ENCODE results near the gene PPFIBP1. TPM values are rescaled to one million over a fixed set of nuclear protein-coding genes. Genes with fewer than 3 reads are reported as not detected.

The PPFIBP1 gene
- total RNA-seq, 1 donor: 131 TPM

GRCh38 chr12:27602516-27602915 lies 78.5 kb downstream of the PPFIBP1 start:
- DNase-seq (ENCODE audit: low read depth): no peak
- TF ChIP-seq CTCF (IDR thresholded peaks at IDR 0.05; ENCODE audit: insufficient read depth, low read length): no peak
- no peak overlapping the region for H3K4me3 ChIP-seq (ENCODE audit: low read depth, low read length)

- no peak for DNase-seq (ENCODE audit: low read depth)
- no peak for TF ChIP-seq CTCF (IDR thresholded peaks at IDR 0.05; ENCODE audit: insufficient read depth, low read length)
- H3K4me3 ChIP-seq (ENCODE audit: low read depth, low read length): no peak overlapping the region
Measured at GRCh38 chr12:27604431-27604830, 80.4 kb downstream of the PPFIBP1 start.

GRCh38 chr12:27606986-27607385 lies 83.0 kb downstream of the PPFIBP1 start:
- TF ChIP-seq CTCF (IDR thresholded peaks at IDR 0.05; ENCODE audit: insufficient read depth, low read length): no peak
- no peak overlapping the region for H3K4me3 ChIP-seq (ENCODE audit: low read depth, low read length)

GRCh38 chr12:27607591-27607990 lies 83.6 kb downstream of the PPFIBP1 start:
- no peak overlapping the region for H3K4me3 ChIP-seq (ENCODE audit: low read depth, low read length)

More at GRCh38 chr12:27606986-27607385, 83.0 kb downstream of the PPFIBP1 start:
- no peak for DNase-seq (ENCODE audit: low read depth)

GRCh38 chr12:27608890-27609289 lies 84.9 kb downstream of the PPFIBP1 start:
- no peak for DNase-seq (ENCODE audit: low read depth)
- TF ChIP-seq CTCF (IDR thresholded peaks at IDR 0.05; ENCODE audit: insufficient read depth, low read length): no peak
- H3K4me3 ChIP-seq (ENCODE audit: low read depth, low read length): peak overlapping the region; percentile 3

More at GRCh38 chr12:27607591-27607990, 83.6 kb downstream of the PPFIBP1 start:
- DNase-seq (ENCODE audit: low read depth): no peak
- no peak for TF ChIP-seq CTCF (IDR thresholded peaks at IDR 0.05; ENCODE audit: insufficient read depth, low read length)

- no peak overlapping the region for H3K4me3 ChIP-seq (ENCODE audit: low read depth, low read length)
- TF ChIP-seq CTCF (IDR thresholded peaks at IDR 0.05; ENCODE audit: insufficient read depth, low read length): no peak
- DNase-seq (ENCODE audit: low read depth): peak; percentile 77
Measured at GRCh38 chr12:27610374-27610773, 86.4 kb downstream of the PPFIBP1 start.

- DNase-seq (ENCODE audit: low read depth): no peak
- TF ChIP-seq CTCF (IDR thresholded peaks at IDR 0.05; ENCODE audit: insufficient read depth, low read length): no peak
Measured at GRCh38 chr12:27614386-27614785, 90.4 kb downstream of the PPFIBP1 start.

More at GRCh38 chr12:27614386-27614785, 90.4 kb downstream of the PPFIBP1 start:
- H3K4me3 ChIP-seq (ENCODE audit: low read depth, low read length): no peak overlapping the region

All from fibroblast of the aortic adventitia (primary cell).